ENCODE measurements around the gene ANGEL2. TPM values are rescaled to one million over a fixed set of nuclear protein-coding genes. Genes with fewer than 3 reads are reported as not detected.

ANGEL2 gene
- total RNA-seq (2022; extraction: Qiagen RNA extraction; ENCODE audit: low read depth): 14.8 to 19.8 TPM (median 18.0 TPM) in 5 replicates

GRCh38 chr1:213015099-213016050 lies at the start of gene ANGEL2:
TSS of gene ANGEL2 (minus strand) at chr1:213015867. CDS start at chr1:213015671, 196 bp downstream.

GRCh38 chr1:213051127-213051880 lies 35.6 kb upstream of the ANGEL2 start, which contains the start of gene RPS6KC1:
TSS of gene RPS6KC1 (plus strand) at chr1:213051241. CDS start at chr1:213051405, 164 bp downstream.

GRCh38 chr1:212950243-212951125 lies 65.2 kb downstream of the ANGEL2 start, which contains the start of gene VASH2:
TSS of gene VASH2 (plus strand) at chr1:212950541. CDS start at chr1:212951543, 1,002 bp downstream.

Other genes starting within 250 kb of the ANGEL2 start
- gene NSL1, start 224.1 kb downstream of the ANGEL2 start, total RNA-seq (2022; extraction: Qiagen RNA extraction; ENCODE audit: low read depth): 25.7 to 38.3 TPM (median 31.7 TPM) in 5 replicates
- 8.6 to 22.6 TPM (median 11.4 TPM) in 5 replicates for gene TATDN3, start 224.0 kb downstream of the ANGEL2 start, total RNA-seq (2022; extraction: Qiagen RNA extraction; ENCODE audit: low read depth)
- gene SPATA45, start 168.2 kb downstream of the ANGEL2 start, total RNA-seq (2022; extraction: Qiagen RNA extraction; ENCODE audit: low read depth): not detected in 5 replicates
- 10.3 to 20.8 TPM (median 15.3 TPM) in 5 replicates for gene FLVCR1, start 157.6 kb downstream of the ANGEL2 start, total RNA-seq (2022; extraction: Qiagen RNA extraction; ENCODE audit: low read depth)
- gene VASH2, start 65.3 kb downstream of the ANGEL2 start, total RNA-seq (2022; extraction: Qiagen RNA extraction; ENCODE audit: low read depth): 2.8 to 3.9 TPM (median 3.7 TPM) in 5 replicates
- gene RPS6KC1, start 35.4 kb upstream of the ANGEL2 start, total RNA-seq (2022; extraction: Qiagen RNA extraction; ENCODE audit: low read depth): 8.8 to 14.6 TPM (median 11.1 TPM) in 5 replicates